Right lobe of liver (tissue), 6 donors: ENCODE measurements around the gene STK16. TPM values are rescaled to one million over a fixed set of nuclear protein-coding genes. Genes with fewer than 3 reads are reported as not detected.

Experiments
- ATAC-seq, 4 donors: fragments of 200-7000 bp; cut with Tn5 transposase; one replicate each; pipeline ENCODE4 v1.9.1; 2020; ENCODE audit warnings: mild to moderate bottlenecking in 4 of 4, moderate library complexity in 4 of 4
- DNase-seq, 3 donors: peaks; one replicate each; pipeline ENCODE4 v3.0.0-alpha.2; 2020
- H3K27ac ChIP-seq, 3 donors: fragments of 200-600 bp; one replicate each; pipeline ENCODE4 v1.8.0; 2022
- H3K27me3 ChIP-seq, 2 donors: fragments of 200-600 bp; one replicate each; pipeline ENCODE4 v1.8.0; 2022
- H3K36me3 ChIP-seq, 4 donors: fragments of 200-600 bp; sonication (generic) in 1 of 4; one replicate each; pipeline versions ENCODE4 v1.5.1 to v1.8.0; 2017 to 2022; ENCODE audit warnings: control low read depth in 1 of 4
- H3K4me1 ChIP-seq, 4 donors: fragments of 200-600 bp; sonication (generic) in 1 of 4; one replicate each; pipeline versions ENCODE4 v1.5.1 to v1.8.0; 2017 to 2022; ENCODE audit warnings: control low read depth in 1 of 4
- H3K4me3 ChIP-seq, 3 donors: fragments of 200-600 bp; one replicate each; pipeline ENCODE4 v1.8.0; 2022
- H3K9me3 ChIP-seq, 4 donors: fragments of 200-600 bp; sonication (generic) in 1 of 4; one replicate each; pipeline versions ENCODE4 v1.5.1 to v1.8.0; 2017 to 2022; ENCODE audit warnings: control low read depth in 1 of 4
- CTCF ChIP-seq, 4 donors: fragments of 200-600 bp in 3 of 4; fragments of 450-650 bp in 1 of 4; IDR thresholded peaks; one replicate each; pipeline versions ENCODE4 v1.5.1 to v1.8.0; 2016 to 2022; ENCODE audit warnings: antibody characterized with exemption in 4 of 4, mild to moderate bottlenecking in 2 of 4
- POLR2A ChIP-seq: fragments of 450-650 bp; IDR thresholded peaks from one replicate; pipeline ENCODE4 v1.6.1; 2017; ENCODE audit warnings: antibody characterized with exemption, mild to moderate bottlenecking
- WGBS: methylation state at CpG from one replicate; pipeline ENCODE4 v1.1.6; 2018; ENCODE audit warnings: low coverage, low lambda C conversion rate; ENCODE audit not compliant: insufficient coverage; ENCODE audit errors: missing lambda C conversion rate; 5-methylcytosine and 5-hydroxymethylcytosine counted together
- intact Hi-C, 2 donors: fragments of 100-400 bp; cut with DNase I; formaldehyde crosslinking; loops; one replicate each; pipeline versions ENCODE4 v1.11.2 to v1.14.1; 2022
- total RNA-seq, 6 experiments: library from RNA; depleted of rRNA in 2 of 6; stranded (reverse); fragments of >200 nt in 2 of 6; fragmentation: NEBNext Ultra II Directional in 3 of 6; extraction: Animal tissue kit (Norgen Biotek cat#: 25700) in 3 of 6; gene quantifications; one replicate each; pipeline versions ENCODE4 v1.1.0 to v1.2.4, GENCODE V29; 2016 to 2023
- donor health status: DM: no; HTN: yes; CAD: no.
- donor health status: DM: no; HTN: no; CAD: no.
- donor health status: DM: no; HTN: no; CAD: no.
- donor health status: DM: no; HTN: yes; CAD: no.
- donor health status: DM: no; HTN: yes; CAD: no.

STK16 gene
- total RNA-seq, 6 experiments from 2014 or later = 17.7 to 28.1 (median 21.9) TPM

GRCh38 chr2:219250049-219250781 lies 4.9 kb downstream of the STK16 start:
- H3K36me3 ChIP-seq = peaks cover 0 to 5% (median 2%) of the 10 kb centered on the region in 4 donors
- H3K9me3 ChIP-seq = no peaks in the 10 kb centered on the region
- WGBS = 63% methylated on average over 15 of the region's 22 CpGs
- peaks cover 2 to 51% (median 30%) of the 10 kb centered on the region in 4 donors for H3K4me1 ChIP-seq
- intact Hi-C loops = no loop called here
- peak overlapping the region; percentile 76 to 94 (median 85) for H3K27ac ChIP-seq
- DNase-seq (no peak), ATAC-seq (no peak)
- H3K4me3 ChIP-seq = peak overlapping the region in 1 of 3 donors; percentile 17
- no peaks in the 10 kb centered on the region for H3K27me3 ChIP-seq
- TF ChIP-seq POLR2A = no peak
- no peak for TF ChIP-seq CTCF (IDR thresholded peaks at IDR 0.05)

GRCh38 chr2:219251656-219252055 lies 6.4 kb downstream of the STK16 start:
- no peak overlapping the region for H3K4me3 ChIP-seq
- DNase-seq = no peak
- no peaks in the 10 kb centered on the region for H3K27me3 ChIP-seq
- WGBS = 42% methylated on average over 4 of the region's 6 CpGs
- peaks cover 0 to 5% (median 2%) of the 10 kb centered on the region in 4 donors for H3K36me3 ChIP-seq
- intact Hi-C loops = no loop called here
- ATAC-seq = no peak
- no peak overlapping the region for H3K27ac ChIP-seq
- H3K9me3 ChIP-seq = no peaks in the 10 kb centered on the region
- H3K4me1 ChIP-seq = peaks cover 2 to 43% (median 24%) of the 10 kb centered on the region in 4 donors
- no peak for TF ChIP-seq CTCF (IDR thresholded peaks at IDR 0.05)
- no peak for TF ChIP-seq POLR2A

- intact Hi-C loops = no loop called here
Observed at GRCh38 chr2:219252084-219252483, 6.8 kb downstream of the STK16 start.

GRCh38 chr2:219252570-219252899 lies 7.3 kb downstream of the STK16 start:
- no peak for DNase-seq
- H3K9me3 ChIP-seq = no peaks in the 10 kb centered on the region
- intact Hi-C loops = no loop called here
- WGBS = 30% methylated on average over 8 of the region's 9 CpGs
- no peaks in the 10 kb centered on the region for H3K27me3 ChIP-seq
- H3K36me3 ChIP-seq = peaks cover 0 to 5% (median 2%) of the 10 kb centered on the region in 4 donors
- ATAC-seq = no peak
- no peak for TF ChIP-seq CTCF (IDR thresholded peaks at IDR 0.05)
- TF ChIP-seq POLR2A = no peak
- H3K4me1 ChIP-seq = peaks cover under 1 to 36% (median 19%) of the 10 kb centered on the region in 4 donors
- peak overlapping the region; percentile 56 to 69 (median 67) for H3K4me3 ChIP-seq
- peak overlapping the region; percentile 60 to 79 (median 63) for H3K27ac ChIP-seq

More at GRCh38 chr2:219252084-219252483, 6.8 kb downstream of the STK16 start:
- H3K27me3 ChIP-seq = no peaks in the 10 kb centered on the region
- ATAC-seq (no peak), DNase-seq (no peak)
- peak overlapping the region in 1 of 3 donors; percentile 67 for H3K4me3 ChIP-seq
- 73% methylated on average over 2 of the region's 5 CpGs for whole genome bisulfite sequencing
- H3K36me3 ChIP-seq = peaks cover 0 to 5% (median 2%) of the 10 kb centered on the region in 4 donors
- no peaks in the 10 kb centered on the region for H3K9me3 ChIP-seq
- peaks cover 2 to 40% (median 21%) of the 10 kb centered on the region in 4 donors for H3K4me1 ChIP-seq
- TF ChIP-seq POLR2A (no peak), CTCF (IDR thresholded peaks at IDR 0.05) (no peak)
- peak overlapping the region in 1 of 3 donors; percentile 60 for H3K27ac ChIP-seq
